ENCODE results near the gene TTC28. TPM values are rescaled to one million over a fixed set of nuclear protein-coding genes. Genes with fewer than 3 reads are reported as not detected.
"Not testable (repeated sequence)": the region's sequence is repeated elsewhere in the genome, so short reads cannot be mapped to it uniquely, and the experiment has no call there.

TTC28 gene
- total RNA-seq, 2 experiments from 2014 or later, result 1.2 to 3.6 TPM

DNA sequence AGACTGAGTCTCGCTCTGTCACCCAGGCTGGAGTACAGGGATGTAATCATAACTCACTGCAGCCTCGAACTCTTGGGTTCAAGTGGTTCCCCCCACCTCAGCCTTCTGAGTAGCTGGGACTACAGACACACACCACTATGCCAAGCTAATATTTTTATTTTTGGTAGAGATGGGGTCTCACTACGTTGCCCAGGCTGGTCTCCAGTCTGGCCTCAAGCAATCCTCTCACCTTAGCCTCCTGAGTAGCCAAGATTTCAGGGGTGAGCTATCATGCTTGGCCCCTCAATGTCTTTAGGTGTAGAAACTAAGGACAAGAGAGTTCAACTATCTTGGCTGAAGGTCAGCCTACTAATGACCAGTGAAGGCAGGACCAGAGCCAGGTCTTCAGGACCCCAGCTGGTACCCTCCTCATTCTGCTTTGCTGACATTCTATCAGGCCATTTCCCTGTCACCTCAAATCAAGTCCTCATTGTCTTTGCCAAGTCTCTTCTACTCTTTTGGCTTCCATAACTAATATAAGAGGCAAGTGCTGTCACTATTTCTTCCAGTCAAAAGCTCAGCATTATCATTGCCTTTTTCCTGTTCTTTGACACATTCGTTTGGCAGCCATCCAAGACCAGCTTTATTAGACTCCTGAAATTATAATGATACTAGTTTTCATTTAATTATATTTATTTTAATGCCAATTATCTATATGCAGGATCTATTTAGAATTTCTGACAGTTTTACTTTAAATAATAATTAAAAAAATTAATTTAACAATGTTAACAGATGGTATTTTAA, 496.4 kb downstream of the TTC28 start:
- peaks cover 26% of the 10 kb centered on the region for H3K27me3 Mint-ChIP-seq
- H3K36me3 Mint-ChIP-seq, result no peaks in the 10 kb centered on the region
- H3K27ac Mint-ChIP-seq, result no peak overlapping the region
- CTCF ChIA-PET, result no interaction called here
- no peak for DNase-seq
- no peaks in the 10 kb centered on the region for H3K4me1 Mint-ChIP-seq
- H3K9me3 Mint-ChIP-seq (ENCODE audit: low read depth), result no peaks in the 10 kb centered on the region
- no peak overlapping the region for H3K4me3 Mint-ChIP-seq
- ATAC-seq, result no peak

DNA sequence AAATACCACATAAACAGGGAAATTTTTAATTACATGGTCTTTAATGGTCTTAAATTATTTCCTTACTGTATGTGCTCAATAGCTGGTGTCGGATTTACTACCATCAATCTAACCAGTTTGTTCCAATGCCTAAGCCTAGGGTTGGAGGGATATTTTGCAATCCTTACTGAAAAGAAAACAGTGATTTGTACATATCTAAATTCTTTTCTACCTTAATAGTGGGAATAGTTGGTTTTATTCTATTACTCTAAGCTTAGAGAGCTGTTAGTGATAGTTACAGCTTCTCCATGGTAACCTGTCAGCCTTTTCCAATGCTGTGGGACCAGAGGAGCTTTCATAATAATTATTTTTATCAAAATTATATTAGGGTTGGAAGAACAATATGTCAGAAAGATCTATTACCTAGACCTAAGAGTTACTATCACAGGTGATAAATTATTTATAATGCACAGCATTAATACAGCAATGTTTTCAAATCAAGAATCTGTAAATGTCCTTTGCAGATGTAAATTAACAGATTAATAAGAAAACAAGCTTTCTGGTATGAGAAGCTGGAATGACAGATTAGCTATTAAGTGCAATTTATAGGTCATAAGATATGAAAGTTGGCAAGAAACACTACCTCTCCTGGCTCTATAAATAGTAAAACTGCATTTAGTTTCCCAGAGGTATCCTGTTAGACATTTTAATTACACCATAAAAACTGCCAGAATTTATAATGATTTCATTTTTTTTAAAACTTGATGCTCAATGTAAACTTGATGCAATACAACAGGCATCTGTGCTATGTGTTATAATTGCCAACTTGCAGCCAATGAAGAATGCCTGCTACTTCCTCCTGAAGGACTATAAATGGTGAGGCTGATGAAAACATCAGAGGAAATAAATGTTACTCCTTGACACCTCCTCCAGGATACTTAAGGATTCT, 498.6 kb downstream of the TTC28 start:
- no peak overlapping the region for H3K4me3 Mint-ChIP-seq
- DNase-seq (no peak), ATAC-seq (no peak)
- no peaks in the 10 kb centered on the region for H3K36me3 Mint-ChIP-seq
- no peaks in the 10 kb centered on the region for H3K9me3 Mint-ChIP-seq (ENCODE audit: low read depth)
- no peak overlapping the region for H3K27ac Mint-ChIP-seq
- no peaks in the 10 kb centered on the region for H3K4me1 Mint-ChIP-seq
- peaks cover 18% of the 10 kb centered on the region for H3K27me3 Mint-ChIP-seq
- CTCF ChIA-PET, result interaction anchor here (1.6 kb wide), 1 partner anchor 9 kb away, joined by 3 read pairs; no protein-coding TSS in a partner anchor

DNA sequence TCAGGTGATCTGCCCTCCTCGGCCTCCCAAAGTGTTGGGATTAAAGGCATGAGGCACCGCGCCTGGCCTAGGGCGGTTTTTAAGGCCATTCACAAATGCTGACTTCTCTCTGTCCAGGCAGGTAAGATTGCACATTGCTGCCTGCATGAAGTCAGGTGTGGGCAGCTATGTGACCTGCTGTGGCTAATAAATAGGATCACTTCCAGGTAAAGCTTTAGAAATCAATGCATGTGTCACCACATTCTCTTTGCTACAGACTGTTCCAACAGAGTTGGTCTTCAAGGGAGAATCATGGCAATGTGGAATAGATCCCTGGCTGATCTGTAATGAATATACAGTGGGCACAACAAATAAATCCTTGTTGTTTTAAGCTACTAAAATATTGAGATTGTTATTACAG, 500.2 kb downstream of the TTC28 start:
- Mint-ChIP-seq H3K4me3 (no peak overlapping the region), H3K36me3 (no peaks in the 10 kb centered on the region), H3K9me3 (ENCODE audit: low read depth) (no peaks in the 10 kb centered on the region), H3K27ac (no peak overlapping the region), H3K4me1 (no peaks in the 10 kb centered on the region), H3K27me3 (peaks cover 12% of the 10 kb centered on the region)
- DNase-seq (no peak), ATAC-seq (no peak)
- CTCF ChIA-PET, result no interaction called here

DNA sequence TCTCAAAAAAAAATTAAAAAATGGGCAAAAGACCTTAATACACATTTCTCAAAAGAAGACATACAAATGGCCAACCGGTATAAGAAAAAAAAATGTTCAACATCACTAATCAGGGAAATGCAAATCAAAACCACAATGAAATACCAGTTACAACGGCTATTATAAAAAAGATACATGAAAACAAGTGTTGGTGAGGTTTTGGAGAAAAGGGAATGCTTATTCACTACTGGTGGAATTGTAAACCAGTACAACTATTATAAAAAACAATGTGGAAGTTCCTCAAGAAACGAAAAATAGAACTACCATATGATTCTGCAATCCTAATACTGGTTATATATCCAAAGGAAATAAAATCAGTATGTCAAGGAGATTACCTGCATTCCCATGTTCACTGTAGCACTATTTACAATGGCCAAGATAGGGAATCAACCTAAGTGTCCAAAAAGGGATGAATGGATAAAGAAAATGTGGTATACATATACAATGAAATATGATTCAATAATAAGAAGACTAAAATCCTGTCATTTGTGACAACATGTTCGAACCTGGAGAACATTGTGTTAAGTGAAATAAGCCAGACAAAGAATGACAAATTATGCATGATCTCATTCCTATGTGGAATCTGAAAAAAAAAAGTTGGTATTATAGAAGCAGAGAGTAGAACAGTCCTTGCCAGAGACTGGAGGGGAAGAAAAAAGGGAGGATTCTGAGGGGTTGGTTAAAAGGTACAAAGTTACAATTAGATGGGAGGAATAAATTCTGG, 503.7 kb downstream of the TTC28 start:
- no peaks in the 10 kb centered on the region for H3K36me3 Mint-ChIP-seq
- H3K27ac Mint-ChIP-seq, result no peak overlapping the region
- H3K27me3 Mint-ChIP-seq, result peaks cover 12% of the 10 kb centered on the region
- H3K4me1 Mint-ChIP-seq, result no peaks in the 10 kb centered on the region
- CTCF ChIA-PET, result no interaction called here
- ATAC-seq (no peak), DNase-seq (no peak)
- no peak overlapping the region for H3K4me3 Mint-ChIP-seq
- no peaks in the 10 kb centered on the region for H3K9me3 Mint-ChIP-seq (ENCODE audit: low read depth)

DNA sequence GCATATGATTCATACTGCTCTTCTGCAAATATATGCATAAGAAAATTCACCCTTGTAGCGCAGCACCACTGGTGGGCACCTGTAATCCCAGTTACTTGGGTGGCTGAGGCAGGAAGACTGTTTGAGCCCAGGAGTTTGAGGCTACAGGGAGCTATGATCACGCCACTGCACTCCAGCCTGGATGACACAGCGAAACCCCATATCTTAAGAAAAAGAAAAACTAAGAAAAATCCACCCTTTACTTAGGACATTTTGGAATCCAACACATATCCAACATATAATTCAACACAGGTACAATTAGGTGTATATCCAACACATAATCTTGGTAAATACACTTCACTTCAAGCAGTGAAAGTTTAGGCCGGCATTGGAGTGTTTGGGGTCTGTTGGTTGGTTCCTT, 505.1 kb downstream of the TTC28 start:
- DNase-seq (no peak), ATAC-seq (no peak)
- Mint-ChIP-seq H3K27ac (no peak overlapping the region), H3K36me3 (no peaks in the 10 kb centered on the region), H3K4me3 (no peak overlapping the region), H3K9me3 (ENCODE audit: low read depth) (no peaks in the 10 kb centered on the region), H3K27me3 (peaks cover 12% of the 10 kb centered on the region), H3K4me1 (no peaks in the 10 kb centered on the region)
- CTCF ChIA-PET, result no interaction called here

DNA sequence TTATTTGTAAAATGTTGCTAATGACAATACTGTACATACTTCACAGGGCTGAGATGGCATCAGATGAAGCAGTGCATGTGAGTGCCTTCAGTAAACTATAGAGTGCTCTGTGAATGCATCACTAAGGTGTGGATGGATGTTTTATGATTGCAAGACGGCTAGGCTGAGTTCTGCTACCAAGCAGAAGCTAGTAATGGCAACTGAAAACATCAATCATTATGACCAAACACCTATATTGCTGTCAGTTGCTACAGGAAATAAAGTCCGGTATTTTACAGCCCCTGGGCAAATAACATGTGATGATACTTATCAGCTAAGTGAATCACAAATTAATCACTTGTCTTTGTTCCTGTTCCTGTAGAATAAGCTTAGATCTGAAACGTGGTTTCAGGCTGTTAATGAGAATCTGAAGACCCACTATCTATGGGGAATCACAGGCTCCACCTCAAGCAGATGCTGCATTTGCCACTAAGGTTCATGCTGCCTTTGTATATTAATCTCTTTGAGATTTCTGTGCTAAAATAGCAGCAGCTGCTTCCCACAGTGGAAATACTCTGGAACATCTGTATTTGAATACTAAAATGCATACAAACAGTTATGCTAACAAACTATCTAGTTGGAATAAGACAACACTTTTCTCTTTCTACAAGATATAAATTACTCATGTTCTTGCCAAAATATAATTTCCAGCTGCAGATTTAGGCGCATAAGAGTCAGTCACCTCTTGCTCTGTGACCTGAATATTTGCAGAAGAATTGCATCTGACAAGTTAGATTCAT, 506.6 kb downstream of the TTC28 start:
- no peak for ATAC-seq
- peaks cover 12% of the 10 kb centered on the region for H3K27me3 Mint-ChIP-seq
- CTCF ChIA-PET, result no interaction called here
- no peaks in the 10 kb centered on the region for H3K4me1 Mint-ChIP-seq
- no peaks in the 10 kb centered on the region for H3K9me3 Mint-ChIP-seq (ENCODE audit: low read depth)
- H3K27ac Mint-ChIP-seq, result no peak overlapping the region
- no peak overlapping the region for H3K4me3 Mint-ChIP-seq
- DNase-seq, result no peak
- no peaks in the 10 kb centered on the region for H3K36me3 Mint-ChIP-seq

DNA sequence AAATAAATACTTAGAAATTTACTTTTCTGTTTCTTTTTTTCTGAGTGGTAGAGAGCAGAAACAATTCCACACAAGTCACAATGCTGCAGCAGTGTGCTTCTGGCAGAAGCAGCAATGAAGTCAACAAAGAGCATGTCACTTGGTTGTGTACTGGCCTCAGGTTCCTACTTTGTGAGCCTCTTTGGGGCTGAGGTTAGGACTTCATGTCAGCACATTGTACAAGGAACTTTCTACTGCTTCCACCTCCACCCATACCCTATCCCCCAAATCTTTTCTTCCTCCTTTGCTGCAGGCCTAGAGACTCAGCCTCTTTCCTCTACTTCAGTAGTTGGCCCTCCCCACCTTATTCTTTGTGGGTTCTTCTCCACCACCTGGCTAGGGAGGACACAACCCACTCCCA, 507.9 kb downstream of the TTC28 start:
- ATAC-seq (no peak), DNase-seq (no peak)
- CTCF ChIA-PET, result no interaction called here
- Mint-ChIP-seq H3K9me3 (ENCODE audit: low read depth) (no peaks in the 10 kb centered on the region), H3K4me3 (no peak overlapping the region), H3K4me1 (no peaks in the 10 kb centered on the region), H3K27ac (no peak overlapping the region), H3K27me3 (peaks cover 12% of the 10 kb centered on the region), H3K36me3 (no peaks in the 10 kb centered on the region)

DNA sequence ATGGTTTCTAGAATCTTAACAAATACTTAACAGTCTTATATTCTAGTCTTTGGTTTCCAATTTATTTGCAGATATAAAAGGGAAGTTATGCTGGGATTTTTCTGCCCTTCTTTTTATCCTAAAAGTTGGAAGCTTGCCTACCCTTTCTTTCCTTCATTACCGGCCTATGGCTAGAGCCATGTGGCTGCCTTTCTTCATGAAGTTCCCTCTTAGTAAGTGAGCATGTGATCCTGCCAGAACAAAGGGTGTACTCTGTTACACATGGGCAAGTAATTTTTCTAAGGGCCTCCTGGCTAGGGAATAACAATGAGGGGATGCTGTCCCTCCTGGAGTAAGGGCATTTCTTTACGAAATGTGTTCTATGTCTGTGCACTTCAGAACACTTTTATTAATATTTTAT, 508.5 kb downstream of the TTC28 start:
- Mint-ChIP-seq H3K27ac (no peak overlapping the region), H3K27me3 (peaks cover 9% of the 10 kb centered on the region), H3K36me3 (no peaks in the 10 kb centered on the region), H3K4me3 (no peak overlapping the region), H3K9me3 (ENCODE audit: low read depth) (no peaks in the 10 kb centered on the region), H3K4me1 (no peaks in the 10 kb centered on the region)
- DNase-seq (no peak), ATAC-seq (no peak)
- CTCF ChIA-PET, result no interaction called here

DNA sequence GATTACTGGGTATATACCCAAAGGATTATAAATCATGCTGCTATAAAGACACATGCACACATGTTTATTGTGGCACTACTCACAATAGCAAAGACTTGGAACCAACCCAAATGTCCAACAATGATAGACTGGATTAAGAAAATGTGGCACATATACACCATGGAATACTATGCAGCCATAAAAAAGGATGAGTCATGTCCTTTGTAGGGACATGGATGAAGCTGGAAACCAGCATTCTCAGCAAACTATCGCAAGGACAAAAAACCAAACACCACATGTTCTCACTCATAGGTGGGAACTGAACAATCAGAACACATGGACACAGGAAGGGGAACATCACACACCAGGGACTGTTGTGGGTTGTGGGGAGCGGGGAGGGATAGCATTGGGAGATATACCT, 510.3 kb downstream of the TTC28 start:
- H3K4me1 Mint-ChIP-seq; DNase-seq; CTCF ChIA-PET; ATAC-seq; H3K4me3 Mint-ChIP-seq; H3K27ac Mint-ChIP-seq; H3K9me3 Mint-ChIP-seq (ENCODE audit: low read depth); H3K36me3 Mint-ChIP-seq; H3K27me3 Mint-ChIP-seq: not testable (repeated sequence)

DNA sequence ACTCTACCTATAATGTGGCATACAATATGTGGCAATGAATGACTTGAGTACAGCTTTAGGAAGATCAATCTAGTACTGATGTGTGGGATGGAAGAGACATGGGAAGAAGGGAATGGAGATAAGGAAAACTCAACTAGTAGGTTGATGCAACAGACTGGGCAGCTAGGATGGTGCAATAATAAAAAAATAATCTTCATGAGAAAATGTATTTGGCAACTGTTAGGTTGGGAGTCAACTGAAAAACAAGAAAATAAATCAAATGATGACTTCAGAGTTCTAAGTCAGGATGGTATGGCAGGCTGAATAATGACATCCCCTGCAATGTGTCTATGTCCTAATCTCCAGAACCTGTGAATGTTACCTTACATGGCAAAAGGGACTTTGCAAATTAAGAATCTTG, 523.8 kb downstream of the TTC28 start:
- CTCF ChIA-PET, result no interaction called here
- no peak for DNase-seq
- Mint-ChIP-seq H3K27ac (no peak overlapping the region), H3K4me1 (no peaks in the 10 kb centered on the region), H3K4me3 (no peak overlapping the region), H3K9me3 (ENCODE audit: low read depth) (peaks cover 3% of the 10 kb centered on the region), H3K27me3 (peaks cover 9% of the 10 kb centered on the region), H3K36me3 (no peaks in the 10 kb centered on the region)
- ATAC-seq, result no peak

DNA sequence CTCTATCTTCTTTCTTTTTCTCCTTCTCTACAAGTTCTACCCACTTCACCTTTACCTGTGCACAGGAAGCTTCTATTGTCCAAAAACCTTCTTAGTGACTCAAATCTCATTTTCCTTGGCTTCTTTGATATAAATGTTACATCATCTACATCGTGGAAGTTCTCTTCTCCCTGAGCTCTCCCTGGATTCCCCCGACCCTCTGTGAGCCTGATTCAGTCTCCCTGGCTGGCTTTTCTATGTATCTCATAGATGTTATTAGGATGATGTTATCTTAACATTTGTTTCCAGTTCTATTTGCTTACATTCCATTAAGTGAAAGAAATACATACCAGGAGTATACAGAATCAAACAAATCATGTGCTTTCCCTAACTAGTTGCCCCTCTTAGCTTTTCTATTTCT, 524.8 kb downstream of the TTC28 start:
- CTCF ChIA-PET, result no interaction called here
- DNase-seq (no peak), ATAC-seq (no peak)
- H3K9me3 Mint-ChIP-seq (ENCODE audit: low read depth), result peaks cover 3% of the 10 kb centered on the region
- H3K27me3 Mint-ChIP-seq, result peaks cover 12% of the 10 kb centered on the region
- H3K4me3 Mint-ChIP-seq, result no peak overlapping the region
- H3K27ac Mint-ChIP-seq, result no peak overlapping the region
- no peaks in the 10 kb centered on the region for H3K4me1 Mint-ChIP-seq
- H3K36me3 Mint-ChIP-seq, result no peaks in the 10 kb centered on the region

DNA sequence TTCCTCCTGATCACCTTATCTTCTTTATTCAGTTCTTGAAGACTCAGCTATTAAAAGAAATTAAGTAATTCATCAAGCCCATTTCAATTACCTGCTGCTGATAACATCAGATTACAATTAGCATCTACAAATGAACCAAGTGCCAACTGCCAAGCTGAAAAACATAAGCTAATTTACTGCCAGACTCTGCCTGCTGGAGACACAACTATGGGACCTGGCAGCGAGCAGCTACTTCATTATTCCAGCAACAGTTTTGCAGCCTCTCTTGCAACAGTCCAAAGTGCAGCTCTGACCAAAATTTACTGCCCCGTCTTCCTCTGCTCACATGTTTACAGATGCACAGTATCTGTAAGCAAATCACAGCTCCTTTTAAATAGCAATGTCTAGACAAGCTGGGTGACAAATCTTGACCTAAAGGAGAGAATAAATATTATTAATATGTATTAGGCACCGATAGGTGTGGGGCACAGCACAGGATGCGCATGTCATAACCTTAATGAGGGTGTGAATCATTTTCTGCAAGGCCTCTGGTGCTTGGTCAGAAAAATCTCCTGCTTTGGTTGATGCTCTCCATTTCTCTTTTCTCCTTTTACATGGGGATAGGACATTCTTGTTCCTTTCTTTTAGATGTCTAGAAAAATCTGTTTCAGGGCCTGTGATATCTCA, 528.4 kb downstream of the TTC28 start:
- Mint-ChIP-seq H3K27ac (no peak overlapping the region), H3K9me3 (ENCODE audit: low read depth) (peaks cover 3% of the 10 kb centered on the region), H3K36me3 (no peaks in the 10 kb centered on the region), H3K27me3 (peaks cover 19% of the 10 kb centered on the region), H3K4me1 (no peaks in the 10 kb centered on the region), H3K4me3 (no peak overlapping the region)
- ATAC-seq, result no peak
- CTCF ChIA-PET, result no interaction called here
- DNase-seq, result no peak

Measured in activated CD8-positive, alpha-beta memory T cell treated with anti-CD3 and anti-CD28 coated beads, Interleukin-2, amount 10 ng/mL, durations not matched to agents 7 days and 5 days (primary cell).